HCT116 (cell line): ENCODE results near the gene HOXC6. TPM values are rescaled to one million over a fixed set of nuclear protein-coding genes. Genes with fewer than 3 reads are reported as not detected.

Experiments
- ATAC-seq: fragments of 200-7000 bp; cut with Tn5 transposase; 2 replicates; pipeline ENCODE4 v1.9.1; 2020; ENCODE audit warnings: mild to moderate bottlenecking, moderate library complexity
- BruUV-seq: library from RNA; stranded (reverse); fragments of 400-500 nt; replicated peaks from 2 replicates; lab custom pipeline; 2021; lab: Mats Ljungman, UMichigan
- CTCF ChIA-PET: fragments of 300-600 bp; sonication (Branson Sonifier 250); formaldehyde crosslinking; loops from one replicate; lab custom pipeline; 2021; ENCODE audit warnings: antibody characterized with exemption; lab: Charles Lee
- POLR2A ChIA-PET: fragments of 300-600, 350-600 bp; sonication (Branson Sonifier 250); formaldehyde crosslinking; loops from one replicate; lab custom pipeline; 2021; ENCODE audit warnings: antibody characterized with exemption; lab: Charles Lee
- RAD21 ChIA-PET, 2 experiments: fragments of 300-600 bp; sonication (Branson Sonifier 250); formaldehyde crosslinking; loops; one replicate each; lab custom pipeline; 2023; ENCODE audit warnings: low total read pairs in 2 of 2; ENCODE audit not compliant: uncharacterized antibody in 2 of 2, unreplicated experiment in 2 of 2, low non-redundant PET in 1 of 2; lab: Charles Lee
- DNase-seq: peaks from one replicate; pipeline ENCODE4 v3.0.0-alpha.2; 2010; ENCODE audit warnings: low read depth, low spot score
- H2AFZ ChIP-seq: fragments of 200-600 bp; shearing (Covaris generic), sonication (generic); 2 replicates; pipeline ENCODE4 v1.6.1; 2017; ENCODE audit warnings: low read depth, mixed run types, mixed read lengths, antibody characterized with exemption, low read length; ENCODE audit not compliant: poor library complexity, severe bottlenecking
- H3K27ac ChIP-seq: 2 replicates; pipeline ENCODE4 v1.5.1; 2012; ENCODE audit warnings: low read depth, low read length
- H3K27me3 ChIP-seq: fragments of 200-600 bp; sonication (generic); 2 replicates; pipeline ENCODE4 v1.6.1; 2016; ENCODE audit warnings: mixed run types, low read length, mixed read lengths; ENCODE audit not compliant: insufficient read depth
- H3K36me3 ChIP-seq, 2 experiments: fragments of 200-500 bp in 1 of 2; fragments of 200-600 bp in 1 of 2; sonication (Bioruptor generic) in 1 of 2; sonication (generic) in 1 of 2; 2 replicates each; pipeline versions ENCODE4 v1.5.1 to v1.6.1; 2014 to 2016; ENCODE audit warnings: low read length in 2 of 2, inconsistent platforms in 1 of 2, mixed read lengths in 1 of 2, mixed run types in 1 of 2; ENCODE audit not compliant: insufficient read depth in 2 of 2, control insufficient read depth in 1 of 2
- H3K4me1 ChIP-seq, 2 experiments: fragments of 200-600 bp in 1 of 2; sonication (generic) in 1 of 2; 2 replicates each; pipeline versions ENCODE4 v1.5.1 to v1.6.1; 2012 to 2017; ENCODE audit warnings: low read length in 2 of 2, inconsistent platforms in 1 of 2, mild to moderate bottlenecking in 1 of 2, mixed read lengths in 1 of 2, mixed run types in 1 of 2, moderate library complexity in 1 of 2; ENCODE audit not compliant: insufficient read depth in 2 of 2, control insufficient read depth in 1 of 2
- H3K4me2 ChIP-seq: fragments of 200-600 bp; sonication (generic); 2 replicates; pipeline ENCODE4 v1.6.1; 2017; ENCODE audit warnings: mixed run types, low read length, mixed read lengths
- H3K4me3 ChIP-seq, 2 experiments: fragments of 200-600 bp in 1 of 2; sonication (generic) in 1 of 2; replicated peaks in 1 of 2; 2 replicates each; pipeline ENCODE4 v1.5.1; 2011 to 2016; ENCODE audit warnings: low read length in 2 of 2, control low read depth in 1 of 2, low read depth in 1 of 2, mild to moderate bottlenecking in 1 of 2, mixed read lengths in 1 of 2, mixed run types in 1 of 2
- H3K79me2 ChIP-seq: fragments of 200-600 bp; sonication (generic); 2 replicates; pipeline ENCODE4 v1.6.1; 2017; ENCODE audit warnings: mild to moderate bottlenecking, mixed run types, low read length, moderate library complexity, mixed read lengths; ENCODE audit not compliant: insufficient read depth
- H3K9ac ChIP-seq: fragments of 200-600 bp; sonication (generic); 2 replicates; pipeline ENCODE4 v1.6.1; 2016; ENCODE audit warnings: low read length, mixed read lengths
- H3K9me2 ChIP-seq: fragments of 200-600 bp; sonication (generic), shearing (Covaris generic); 2 replicates; pipeline ENCODE4 v1.6.1; 2017; ENCODE audit warnings: mixed run types, mild to moderate bottlenecking, moderate library complexity; ENCODE audit not compliant: insufficient read depth
- H3K9me3 ChIP-seq, 2 experiments: fragments of 200-500 bp in 1 of 2; fragments of 200-600 bp in 1 of 2; sonication (Bioruptor generic) in 1 of 2; sonication (generic) in 1 of 2; 2 replicates each; pipeline ENCODE4 v1.6.1; 2014 to 2017; ENCODE audit warnings: low read length in 2 of 2, mixed read lengths in 2 of 2, inconsistent platforms in 1 of 2, low read depth in 1 of 2, mild to moderate bottlenecking in 1 of 2, mixed run types in 1 of 2, moderate library complexity in 1 of 2; ENCODE audit not compliant: control insufficient read depth in 1 of 2, insufficient read depth in 1 of 2
- H4K20me1 ChIP-seq: fragments of 200-600 bp; sonication (generic), shearing (Covaris generic); 2 replicates; pipeline ENCODE4 v1.6.1; 2017; ENCODE audit warnings: mixed run types, mild to moderate bottlenecking, moderate library complexity; ENCODE audit not compliant: insufficient read depth
- CBX3 ChIP-seq: IDR thresholded peaks from 2 replicates; pipeline ENCODE4 v1.6.1; 2012; ENCODE audit warnings: low read depth
- CEBPB ChIP-seq: IDR thresholded peaks from 2 replicates; pipeline ENCODE4 v1.6.1; 2012; ENCODE audit warnings: low read depth
- CTCF ChIP-seq, 3 experiments: fragments of 200-600 bp in 1 of 3; sonication (generic) in 1 of 3; IDR thresholded peaks in 2 of 3; conservative IDR thresholded peaks in 1 of 3; 2 replicates each; pipeline ENCODE4 v1.5.1; 2012 to 2017; ENCODE audit warnings: low read depth in 2 of 3, low read length in 2 of 3, antibody characterized with exemption in 1 of 3, borderline replicate concordance in 1 of 3, control low read depth in 1 of 3, mild to moderate bottlenecking in 1 of 3, mixed read lengths in 1 of 3, mixed run types in 1 of 3, moderate library complexity in 1 of 3; ENCODE audit not compliant: insufficient read depth in 1 of 3
- EGR1 ChIP-seq: IDR thresholded peaks from 2 replicates; pipeline ENCODE4 v1.6.1; 2012; ENCODE audit warnings: low read depth
- ELF1 ChIP-seq: IDR thresholded peaks from 2 replicates; pipeline ENCODE4 v1.6.1; 2012; ENCODE audit warnings: low read depth, borderline replicate concordance
- EZH2 ChIP-seq: fragments of 200-600 bp; sonication (generic); IDR thresholded peaks from 2 replicates; pipeline ENCODE4 v1.6.1; 2017; ENCODE audit warnings: antibody characterized with exemption, mixed run types
- EZH2phosphoT487 ChIP-seq: fragments of 200-600 bp; IDR thresholded peaks from 2 replicates; pipeline ENCODE4 v1.6.1; 2018; ENCODE audit warnings: antibody characterized with exemption, borderline replicate concordance
- FOSL1 ChIP-seq: IDR thresholded peaks from 2 replicates; pipeline ENCODE4 v1.6.1; 2012; ENCODE audit warnings: low read depth
- JUND ChIP-seq: IDR thresholded peaks from 2 replicates; pipeline ENCODE4 v1.6.1; 2012
- MAX ChIP-seq: IDR thresholded peaks from 2 replicates; pipeline ENCODE4 v1.6.1; 2012
- POLR2A ChIP-seq: IDR thresholded peaks from 2 replicates; pipeline ENCODE4 v1.7.0; 2011; ENCODE audit warnings: borderline replicate concordance; ENCODE audit not compliant: insufficient read depth, insufficient read length; ENCODE audit errors: extremely low read depth
- RAD21 ChIP-seq: IDR thresholded peaks from 2 replicates; pipeline ENCODE4 v1.6.1; 2012; ENCODE audit warnings: low read depth, mild to moderate bottlenecking
- SIN3A ChIP-seq: IDR thresholded peaks from 2 replicates; pipeline ENCODE4 v1.6.1; 2012; ENCODE audit warnings: low read depth
- SP1 ChIP-seq: IDR thresholded peaks from 2 replicates; pipeline ENCODE4 v1.6.1; 2012; ENCODE audit warnings: low read depth
- SRF ChIP-seq: IDR thresholded peaks from 2 replicates; pipeline ENCODE4 v1.6.1; 2012; ENCODE audit warnings: low read depth
- TCF7L2 ChIP-seq: IDR thresholded peaks from 2 replicates; pipeline ENCODE4 v1.7.0; 2011; ENCODE audit warnings: borderline replicate concordance, inconsistent platforms; ENCODE audit not compliant: insufficient read depth, insufficient read length; ENCODE audit errors: extremely low read depth
- YY1 ChIP-seq: IDR thresholded peaks from 2 replicates; pipeline ENCODE4 v1.6.1; 2011; ENCODE audit warnings: low read length, low read depth, moderate library complexity, mild to moderate bottlenecking; ENCODE audit not compliant: insufficient replicate concordance; ENCODE audit errors: extremely low read depth
- ZBTB33 ChIP-seq: IDR thresholded peaks from 2 replicates; pipeline ENCODE4 v1.6.1; 2011; ENCODE audit warnings: mild to moderate bottlenecking, low read length, moderate library complexity; ENCODE audit not compliant: insufficient replicate concordance; ENCODE audit errors: extremely low read depth
- ZFX ChIP-seq: fragments of 450-650 bp; IDR thresholded peaks from 2 replicates; pipeline ENCODE4 v1.6.1; 2017
- ZNF274 ChIP-seq: fragments of 200-500 bp; sonication (Bioruptor generic); IDR thresholded peaks from 2 replicates; pipeline ENCODE4 v1.6.1; 2014; ENCODE audit warnings: mild to moderate bottlenecking, low read depth, low read length, inconsistent platforms
- intact Hi-C: fragments of 100-400 bp; cut with micrococcal nuclease; formaldehyde crosslinking; loops from 2 replicates; pipeline ENCODE4 v1.10.0; 2022
- total RNA-seq: library from RNA; stranded (reverse); gene quantifications from one replicate; pipeline ENCODE4 v1.2.1, GENCODE V29; 2021; ENCODE audit not compliant: unreplicated experiment

Gene HOXC6
- total RNA-seq, 1 experiment from 2014 or later, result 3.1 TPM

GRCh38 chr12:54068418-54069070 is 40.3 kb downstream of the HOXC6 start:
- H3K79me2 ChIP-seq, result no peaks in the 10 kb centered on the region
- ChIA-PET POLR2A (no interaction called here), RAD21 (no interaction called here), CTCF (no interaction called here)
- H3K4me1 ChIP-seq, result no peaks in the 10 kb centered on the region
- H3K27ac ChIP-seq, result no peak overlapping the region
- intact Hi-C loops, result no loop called here
- no peaks in the 10 kb centered on the region for H4K20me1 ChIP-seq
- H3K4me3 ChIP-seq, result no peak overlapping the region
- H3K9me2 ChIP-seq, result no peaks in the 10 kb centered on the region
- no peaks in the 10 kb centered on the region for H3K36me3 ChIP-seq
- no peaks in the 10 kb centered on the region for H3K9me3 ChIP-seq
- H2AFZ ChIP-seq, result no peak overlapping the region
- TF ChIP-seq MAX, result no peak
- no peak for TF ChIP-seq TCF7L2
- TF ChIP-seq CEBPB, result no peak
- TF ChIP-seq CTCF (IDR thresholded peaks at IDR 0.05 in 2 of 3, conservative IDR thresholded peaks at IDR 0.05 in 1 of 3; ENCODE audit: borderline replicate concordance in 1 of 3, insufficient read depth in 1 of 3, low read depth in 2 of 3, low read length in 2 of 3), result no peak
- TF ChIP-seq FOSL1, result no peak
- TF ChIP-seq EGR1, result no peak
- TF ChIP-seq YY1, result no peak
- no peak for TF ChIP-seq ZBTB33
- no peak for TF ChIP-seq EZH2
- no peak for TF ChIP-seq RAD21
- no peak for TF ChIP-seq ZFX
- no peak for TF ChIP-seq JUND
- TF ChIP-seq CBX3, result no peak
- no peak for TF ChIP-seq EZH2phosphoT487
- no peak for TF ChIP-seq SP1
- TF ChIP-seq SRF, result no peak
- no peak for TF ChIP-seq ELF1
- TF ChIP-seq ZNF274, result no peak
- TF ChIP-seq POLR2A, result no peak
- TF ChIP-seq SIN3A, result no peak
- ATAC-seq (no peak), DNase-seq (no peak)
- no TSS peak for BruUV-seq
- H3K27me3 ChIP-seq, result peaks cover 5% of the 10 kb centered on the region; the same call in 1 of the 2 replicates
- H3K9ac ChIP-seq, result no peak overlapping the region
- H3K4me2 ChIP-seq, result no peak overlapping the region
